ENCODE data around the gene ATG5. TPM values are rescaled to one million over a fixed set of nuclear protein-coding genes. Genes with fewer than 3 reads are reported as not detected.
"Not testable (repeated sequence)": the region's sequence is repeated elsewhere in the genome, so short reads cannot be mapped to it uniquely, and the experiment has no call there.

The ATG5 gene
- total and polyA plus RNA-seq, 3 experiments from 2014 or later, result 39.0 to 45.0 (median 44.5) TPM

DNA sequence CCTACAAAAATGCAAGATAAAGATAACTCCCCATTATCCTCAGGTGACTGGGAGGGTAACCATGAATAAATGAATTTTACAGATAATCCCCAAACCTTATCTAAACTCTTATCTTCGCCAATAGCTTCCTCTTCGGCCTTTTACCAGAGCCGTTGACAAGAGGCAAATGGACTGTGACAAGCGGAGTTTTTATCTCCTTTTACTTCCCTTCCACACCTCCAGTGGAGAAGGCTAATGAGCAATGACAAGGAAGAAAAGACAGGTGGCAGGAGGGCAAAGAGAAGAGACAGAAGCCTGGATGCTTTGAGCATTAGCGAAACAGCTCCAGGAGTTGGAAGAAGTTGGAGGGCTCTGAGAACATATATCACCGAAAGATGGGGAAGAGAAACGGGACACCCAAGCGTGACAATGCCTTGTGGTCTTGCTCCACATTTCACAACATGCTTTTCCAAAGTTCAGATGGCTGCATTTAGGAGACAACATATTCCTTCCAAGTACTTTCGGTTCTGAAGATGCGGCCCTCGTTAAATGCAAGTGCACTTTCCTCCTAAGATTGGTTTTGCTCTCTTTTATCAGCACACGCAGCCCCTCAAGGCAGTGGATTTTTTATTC, 170.2 kb downstream of the ATG5 start:
- ChIA-PET POLR2A (no interaction called here), CTCF (no interaction called here)
- no peaks in the 10 kb centered on the region for H3K36me3 ChIP-seq (ENCODE audit: insufficient read depth, low read length)
- Mint-ChIP-seq H3K27ac (no peak overlapping the region), H3K9me3 (no peaks in the 10 kb centered on the region), H3K4me1 (no peaks in the 10 kb centered on the region), H3K27me3 (peaks cover 0 to 2% of the 10 kb centered on the region in 2 donors), H3K36me3 (no peaks in the 10 kb centered on the region), H3K4me3 (no peak overlapping the region)
- H3K27ac ChIP-seq (ENCODE audit: low read depth, low read length), result no peak overlapping the region
- no peak overlapping the region for H3K4me3 ChIP-seq (ENCODE audit: low read length)
- H3K9me3 ChIP-seq (ENCODE audit: low read length), result no peaks in the 10 kb centered on the region
- no peaks in the 10 kb centered on the region for H3K27me3 ChIP-seq (ENCODE audit: insufficient read depth, low read length, poor library complexity, severe bottlenecking)
- DNase-seq, result no peak
- no peaks in the 10 kb centered on the region for H3K4me1 ChIP-seq (ENCODE audit: insufficient read depth, low read length)

GRCh38 chr6:106154326-106154725, 171.2 kb downstream of the ATG5 start:
- H3K4me3 ChIP-seq (ENCODE audit: low read length), result no peak overlapping the region
- H3K27ac Mint-ChIP-seq, result peak overlapping the region in 1 of 8 donors; percentile 44
- H3K4me3 Mint-ChIP-seq, result no peak overlapping the region
- H3K36me3 Mint-ChIP-seq, result no peaks in the 10 kb centered on the region
- no peaks in the 10 kb centered on the region for H3K36me3 ChIP-seq (ENCODE audit: insufficient read depth, low read length)
- no peak overlapping the region for H3K27ac ChIP-seq (ENCODE audit: low read depth, low read length)
- H3K9me3 Mint-ChIP-seq, result no peaks in the 10 kb centered on the region
- no peaks in the 10 kb centered on the region for H3K27me3 ChIP-seq (ENCODE audit: insufficient read depth, low read length, poor library complexity, severe bottlenecking)
- ChIA-PET CTCF (interaction anchor here (1.6 kb wide), 1 partner anchor 13 kb away, joined by 5 read pairs; no protein-coding TSS in a partner anchor), POLR2A (no interaction called here)
- no peaks in the 10 kb centered on the region for H3K9me3 ChIP-seq (ENCODE audit: low read length)
- H3K27me3 Mint-ChIP-seq, result peaks cover 0 to 2% of the 10 kb centered on the region in 2 donors
- peaks cover 2% of the 10 kb centered on the region for H3K4me1 ChIP-seq (ENCODE audit: insufficient read depth, low read length)
- DNase-seq, result no peak
- H3K4me1 Mint-ChIP-seq, result peaks cover 6 to 7% (median 7%) of the 10 kb centered on the region in 3 donors

GRCh38 chr6:106152952-106153351, 172.6 kb downstream of the ATG5 start:
- Mint-ChIP-seq H3K27me3 (peaks cover 0 to 2% of the 10 kb centered on the region in 2 donors), H3K36me3 (no peaks in the 10 kb centered on the region), H3K27ac (peak overlapping the region in 1 of 8 donors; percentile 10), H3K4me1 (peaks cover 12 to 19% (median 16%) of the 10 kb centered on the region in 3 donors), H3K9me3 (no peaks in the 10 kb centered on the region), H3K4me3 (no peak overlapping the region)
- DNase-seq, result no peak
- Histone ChIP-seq H3K27ac (ENCODE audit: low read depth, low read length) (no peak overlapping the region), H3K9me3 (ENCODE audit: low read length) (no peaks in the 10 kb centered on the region), H3K27me3 (ENCODE audit: insufficient read depth, low read length, poor library complexity, severe bottlenecking) (no peaks in the 10 kb centered on the region), H3K36me3 (ENCODE audit: insufficient read depth, low read length) (no peaks in the 10 kb centered on the region), H3K4me3 (ENCODE audit: low read length) (no peak overlapping the region), H3K4me1 (ENCODE audit: insufficient read depth, low read length) (peaks cover 9% of the 10 kb centered on the region)
- ChIA-PET CTCF (interaction anchor here (1.2 to 1.6 kb wide), 2 partner anchors 10 to 12 kb away, joined by 3 to 5 read pairs; no protein-coding TSS in a partner anchor), POLR2A (no interaction called here)

DNA sequence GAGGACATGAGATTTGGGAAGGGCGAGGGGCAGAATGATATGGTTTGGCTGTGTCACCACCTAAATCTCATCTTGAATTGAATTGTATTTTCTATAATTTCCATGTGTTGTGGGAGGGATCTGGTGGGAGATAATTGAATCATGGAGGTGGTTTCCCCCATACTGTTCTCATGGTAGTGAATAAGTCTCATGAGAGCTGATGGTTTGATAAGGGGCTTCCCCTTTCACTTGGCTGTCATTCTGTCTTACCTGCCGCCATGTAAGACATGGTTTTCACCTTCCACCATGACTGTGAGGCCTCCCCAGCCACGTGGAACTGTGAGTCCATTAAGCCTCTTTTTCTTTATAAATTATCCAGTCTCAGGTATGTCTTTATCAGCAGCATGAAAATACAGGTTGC, 173.1 kb downstream of the ATG5 start:
- DNase-seq; H3K27me3 Mint-ChIP-seq; H3K36me3 ChIP-seq (ENCODE audit: insufficient read depth, low read length); H3K27me3 ChIP-seq (ENCODE audit: insufficient read depth, low read length, poor library complexity, severe bottlenecking); H3K36me3 Mint-ChIP-seq; H3K9me3 ChIP-seq (ENCODE audit: low read length); H3K9me3 Mint-ChIP-seq; H3K4me3 ChIP-seq (ENCODE audit: low read length); H3K4me1 ChIP-seq (ENCODE audit: insufficient read depth, low read length); H3K4me3 Mint-ChIP-seq; H3K27ac ChIP-seq (ENCODE audit: low read depth, low read length); POLR2A ChIA-PET: not testable (repeated sequence)
- peak overlapping the region in 1 of 8 donors; percentile 10 for H3K27ac Mint-ChIP-seq
- CTCF ChIA-PET, result interaction anchor here (1.2 kb wide), 1 partner anchor 9 kb away, joined by 3 read pairs; no protein-coding TSS in a partner anchor
- peaks cover 12 to 19% (median 16%) of the 10 kb centered on the region in 3 donors for H3K4me1 Mint-ChIP-seq

DNA sequence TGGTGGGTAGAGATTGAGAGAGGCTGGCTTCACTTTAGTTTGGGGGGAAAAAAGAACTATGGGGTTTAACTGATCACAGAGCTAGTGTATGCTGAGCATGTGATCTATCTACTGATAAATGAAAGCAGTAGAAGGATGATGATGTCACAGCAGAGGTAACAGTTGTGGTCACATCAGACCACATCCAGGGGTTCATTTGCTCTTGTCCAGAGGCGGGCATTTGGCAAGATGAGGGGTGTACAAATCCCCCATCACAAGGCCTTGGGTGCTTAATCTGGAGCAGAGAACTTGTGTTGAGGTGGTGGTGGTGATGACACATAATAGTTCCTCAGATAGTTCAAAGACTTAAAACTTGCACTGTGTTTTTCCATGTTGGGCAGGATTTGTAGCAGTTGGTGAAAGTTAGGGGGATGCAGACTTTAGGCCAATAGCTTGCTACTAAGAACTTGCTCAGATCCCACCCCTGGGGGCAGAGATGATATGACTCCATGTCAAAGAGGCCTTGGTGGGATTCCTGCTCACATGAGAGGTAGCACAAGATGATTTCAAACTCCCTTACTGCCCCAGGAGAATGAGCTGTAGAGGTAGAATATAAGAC, 176.0 kb downstream of the ATG5 start:
- POLR2A ChIA-PET, result no interaction called here
- H3K9me3 ChIP-seq (ENCODE audit: low read length), result no peaks in the 10 kb centered on the region
- H3K36me3 ChIP-seq (ENCODE audit: insufficient read depth, low read length), result no peaks in the 10 kb centered on the region
- peaks cover 0 to under 1% (median 0%) of the 10 kb centered on the region in 5 donors for H3K9me3 Mint-ChIP-seq
- no peaks in the 10 kb centered on the region for H3K36me3 Mint-ChIP-seq
- H3K27ac ChIP-seq (ENCODE audit: low read depth, low read length), result no peak overlapping the region
- peaks cover 0 to 2% of the 10 kb centered on the region in 2 donors for H3K27me3 Mint-ChIP-seq
- CTCF ChIA-PET, result no interaction called here
- peak overlapping the region; percentile 0 to 80 (median 57) for H3K27ac Mint-ChIP-seq
- H3K4me3 ChIP-seq (ENCODE audit: low read length), result no peak overlapping the region
- no peaks in the 10 kb centered on the region for H3K27me3 ChIP-seq (ENCODE audit: insufficient read depth, low read length, poor library complexity, severe bottlenecking)
- H3K4me1 ChIP-seq (ENCODE audit: insufficient read depth, low read length), result peaks cover 20% of the 10 kb centered on the region
- DNase-seq, result peak in 2 of 5 donors; percentile 39 to 58
- peaks cover 21 to 44% (median 36%) of the 10 kb centered on the region in 3 donors for H3K4me1 Mint-ChIP-seq
- H3K4me3 Mint-ChIP-seq, result no peak overlapping the region

DNA sequence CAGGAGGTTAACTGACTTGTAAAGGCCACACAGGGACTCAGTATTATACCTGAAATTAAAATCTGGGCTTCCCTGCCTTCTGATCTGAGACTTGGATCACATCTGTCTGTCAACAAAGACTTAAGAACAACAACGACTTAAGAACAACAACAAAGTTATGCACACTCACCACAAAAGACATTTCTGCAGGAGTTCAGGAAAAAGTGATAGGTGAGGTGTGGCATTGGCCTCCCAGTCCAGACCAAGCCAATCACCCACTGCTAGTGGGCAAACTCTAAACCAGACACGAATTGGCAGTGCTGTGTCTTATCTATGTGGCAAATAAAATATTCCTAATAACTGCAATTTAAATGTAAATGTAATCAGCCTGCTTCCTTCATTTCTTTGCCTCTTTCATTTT, 178.1 kb downstream of the ATG5 start:
- no peaks in the 10 kb centered on the region for H3K36me3 Mint-ChIP-seq
- H3K27me3 ChIP-seq (ENCODE audit: insufficient read depth, low read length, poor library complexity, severe bottlenecking), result no peaks in the 10 kb centered on the region
- ChIA-PET CTCF (interaction anchor here (1.7 kb wide), 1 partner anchor 77 kb away, joined by 4 read pairs; no protein-coding TSS in a partner anchor), POLR2A (no interaction called here)
- no peak overlapping the region for H3K27ac Mint-ChIP-seq
- no peaks in the 10 kb centered on the region for H3K9me3 ChIP-seq (ENCODE audit: low read length)
- no peak overlapping the region for H3K4me3 Mint-ChIP-seq
- H3K4me1 ChIP-seq (ENCODE audit: insufficient read depth, low read length), result peaks cover 28% of the 10 kb centered on the region
- peaks cover 36 to 63% (median 53%) of the 10 kb centered on the region in 3 donors for H3K4me1 Mint-ChIP-seq
- no peak overlapping the region for H3K4me3 ChIP-seq (ENCODE audit: low read length)
- H3K27me3 Mint-ChIP-seq, result no peaks in the 10 kb centered on the region
- H3K27ac ChIP-seq (ENCODE audit: low read depth, low read length), result no peak overlapping the region
- no peaks in the 10 kb centered on the region for H3K36me3 ChIP-seq (ENCODE audit: insufficient read depth, low read length)
- no peak for DNase-seq
- H3K9me3 Mint-ChIP-seq, result peaks cover 0 to 2% (median 0%) of the 10 kb centered on the region in 5 donors

DNA sequence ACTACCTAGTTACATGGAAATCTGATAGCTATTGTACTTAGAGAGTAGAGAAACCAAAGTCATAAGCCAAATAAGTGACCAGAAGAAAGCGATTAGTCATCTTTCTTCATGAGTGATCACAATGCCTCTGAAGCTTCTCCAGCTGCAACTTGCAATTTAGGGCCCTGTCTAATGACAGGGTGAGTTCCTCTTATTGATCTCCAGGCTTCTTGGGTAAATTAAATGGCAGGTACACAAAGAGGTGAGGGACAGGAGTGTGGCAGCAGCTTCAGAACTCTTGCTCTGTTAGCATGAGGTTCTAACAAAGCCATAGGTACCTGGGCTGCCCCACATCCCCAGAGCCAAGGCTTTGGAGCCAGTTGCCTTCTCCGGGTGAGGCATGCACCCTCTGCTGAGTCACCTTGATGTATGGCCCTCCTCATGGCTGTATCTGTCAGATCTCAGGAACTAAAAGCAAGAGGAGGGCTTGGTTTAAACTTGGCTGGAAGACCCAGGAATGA, 178.7 kb downstream of the ATG5 start:
- no peak overlapping the region for H3K4me3 ChIP-seq (ENCODE audit: low read length)

DNA sequence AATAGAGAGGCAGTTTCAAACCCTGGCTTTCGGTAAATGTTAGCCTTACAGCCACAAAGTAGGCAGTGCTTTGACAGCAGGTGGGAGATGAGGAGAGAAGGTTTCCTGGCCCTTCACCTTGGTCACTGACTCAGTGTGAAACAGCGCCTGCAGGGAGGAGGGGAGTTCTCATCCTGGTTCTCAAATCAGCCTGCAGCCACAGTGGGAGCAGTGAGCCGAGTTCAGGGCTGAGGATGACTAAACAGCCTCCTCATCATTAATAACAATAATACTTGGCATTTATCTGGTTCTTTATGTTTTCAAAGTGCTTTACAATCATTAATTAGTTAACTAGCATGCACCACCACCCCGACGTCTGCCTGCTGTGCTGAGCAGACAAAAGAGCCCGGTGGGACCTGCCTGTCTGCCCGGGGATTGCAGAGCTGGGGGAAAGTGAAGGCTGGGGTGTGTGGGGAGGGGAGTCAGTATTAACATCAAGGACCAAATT, 179.8 kb downstream of the ATG5 start:
- H3K36me3 ChIP-seq (ENCODE audit: insufficient read depth, low read length), result no peaks in the 10 kb centered on the region
- H3K27me3 Mint-ChIP-seq, result no peaks in the 10 kb centered on the region
- H3K27me3 ChIP-seq (ENCODE audit: insufficient read depth, low read length, poor library complexity, severe bottlenecking), result no peaks in the 10 kb centered on the region
- H3K9me3 Mint-ChIP-seq, result peaks cover 0 to 2% (median 0%) of the 10 kb centered on the region in 5 donors
- no peak overlapping the region for H3K27ac ChIP-seq (ENCODE audit: low read depth, low read length)
- H3K4me3 Mint-ChIP-seq, result peak overlapping the region in 3 of 7 donors; percentile 3 to 38 (median 23)
- H3K4me1 ChIP-seq (ENCODE audit: insufficient read depth, low read length), result peaks cover 44% of the 10 kb centered on the region
- H3K36me3 Mint-ChIP-seq, result no peaks in the 10 kb centered on the region
- CTCF ChIA-PET, result interaction anchor here (1.0 to 1.3 kb wide), 2 partner anchors 18 to 189 kb away, joined by 3 read pairs; no protein-coding TSS in a partner anchor
- POLR2A ChIA-PET, result no interaction called here
- no peak overlapping the region for H3K4me3 ChIP-seq (ENCODE audit: low read length)
- no peaks in the 10 kb centered on the region for H3K9me3 ChIP-seq (ENCODE audit: low read length)
- no peak for DNase-seq
- H3K27ac Mint-ChIP-seq, result peak overlapping the region in 2 of 8 donors; percentile 49 to 51
- peaks cover 50 to 79% (median 68%) of the 10 kb centered on the region in 3 donors for H3K4me1 Mint-ChIP-seq

More for the DNA sequence above, 178.7 kb downstream of the ATG5 start:
- H3K4me1 Mint-ChIP-seq, result peaks cover 42 to 69% (median 59%) of the 10 kb centered on the region in 3 donors
- H3K4me1 ChIP-seq (ENCODE audit: insufficient read depth, low read length), result peaks cover 34% of the 10 kb centered on the region
- H3K27ac ChIP-seq (ENCODE audit: low read depth, low read length), result no peak overlapping the region
- ChIA-PET POLR2A (no interaction called here), CTCF (interaction anchor here (1.7 kb wide), 1 partner anchor 77 kb away, joined by 4 read pairs; no protein-coding TSS in a partner anchor)
- no peak overlapping the region for H3K4me3 Mint-ChIP-seq
- H3K36me3 Mint-ChIP-seq, result no peaks in the 10 kb centered on the region
- no peak for DNase-seq
- no peaks in the 10 kb centered on the region for H3K27me3 Mint-ChIP-seq
- no peak overlapping the region for H3K27ac Mint-ChIP-seq
- no peaks in the 10 kb centered on the region for H3K27me3 ChIP-seq (ENCODE audit: insufficient read depth, low read length, poor library complexity, severe bottlenecking)
- no peaks in the 10 kb centered on the region for H3K36me3 ChIP-seq (ENCODE audit: insufficient read depth, low read length)
- peaks cover 0 to 2% (median 0%) of the 10 kb centered on the region in 5 donors for H3K9me3 Mint-ChIP-seq
- H3K9me3 ChIP-seq (ENCODE audit: low read length), result no peaks in the 10 kb centered on the region
